OCI-LY1 (cell line): ENCODE data around the gene DAND5.

Experiments
- H2AFZ ChIP-seq: fragments of 200-600 bp; sonication (generic), shearing (Covaris generic); 2 replicates; pipeline ENCODE4 v1.6.0; 2014; ENCODE audit warnings: antibody characterized with exemption, mild to moderate bottlenecking, low read length
- H3F3A ChIP-seq: fragments of 200-600 bp; sonication (generic), shearing (Covaris generic); 2 replicates; pipeline ENCODE4 v1.6.0; 2014; ENCODE audit warnings: mild to moderate bottlenecking, antibody characterized with exemption, low read length, moderate library complexity; ENCODE audit not compliant: insufficient read depth
- H3K27ac ChIP-seq: fragments of 200-600 bp; sonication (generic); 2 replicates; pipeline ENCODE4 v1.5.1; 2014; ENCODE audit warnings: low read length, mixed run types, mild to moderate bottlenecking, low read depth; ENCODE audit not compliant: poor library complexity, severe bottlenecking
- H3K27me3 ChIP-seq: fragments of 200-600 bp; sonication (generic); 2 replicates; pipeline ENCODE4 v1.6.0; 2014; ENCODE audit warnings: antibody characterized with exemption, mild to moderate bottlenecking, low read length, moderate library complexity; ENCODE audit not compliant: insufficient read depth
- H3K36me3 ChIP-seq: fragments of 200-600 bp; sonication (generic); 2 replicates; pipeline ENCODE4 v1.6.1; 2014; ENCODE audit warnings: mild to moderate bottlenecking, antibody characterized with exemption, low read length, moderate library complexity, mixed read lengths; ENCODE audit not compliant: insufficient read depth
- H3K4me1 ChIP-seq: fragments of 200-600 bp; sonication (generic); 2 replicates; pipeline ENCODE4 v1.5.1; 2014; ENCODE audit warnings: mild to moderate bottlenecking, low read length, moderate library complexity; ENCODE audit not compliant: insufficient read depth, severe bottlenecking
- H3K4me2 ChIP-seq: fragments of 200-600 bp; sonication (generic), shearing (Covaris generic); 2 replicates; pipeline ENCODE4 v1.6.1; 2014; ENCODE audit warnings: low read length
- H3K4me3 ChIP-seq: fragments of 200-600 bp; sonication (generic); 2 replicates; pipeline ENCODE4 v1.5.1; 2014; ENCODE audit warnings: low read length, low read depth, mild to moderate bottlenecking, mixed read lengths; ENCODE audit not compliant: poor library complexity, severe bottlenecking
- H3K79me2 ChIP-seq: fragments of 200-600 bp; shearing (Covaris generic); 2 replicates; pipeline ENCODE4 v1.6.1; 2016; ENCODE audit warnings: mixed run types, low read length, mixed read lengths; ENCODE audit not compliant: insufficient read depth
- H3K9ac ChIP-seq: fragments of 200-600 bp; sonication (generic), shearing (Covaris generic); 2 replicates; pipeline ENCODE4 v1.6.1; 2014; ENCODE audit warnings: mild to moderate bottlenecking, low read length, mixed read lengths
- H3K9me2 ChIP-seq: fragments of 200-600 bp; sonication (generic), shearing (Covaris generic); 2 replicates; pipeline ENCODE4 v1.6.1; 2014; ENCODE audit warnings: low read depth, mild to moderate bottlenecking, low read length, mixed read lengths
- H3K9me3 ChIP-seq: fragments of 200-600 bp; shearing (Covaris generic); 2 replicates; pipeline ENCODE4 v1.6.1; 2014; ENCODE audit warnings: low read length, mixed read lengths
- H4K20me1 ChIP-seq: fragments of 200-600 bp; sonication (generic), shearing (Covaris generic); 2 replicates; pipeline ENCODE4 v1.6.0; 2016; ENCODE audit warnings: mild to moderate bottlenecking, low read length; ENCODE audit not compliant: insufficient read depth
- EZH2 ChIP-seq: fragments of 200-600 bp; sonication (generic), shearing (Covaris generic); IDR thresholded peaks from 2 replicates; pipeline ENCODE4 v1.8.0; 2017; ENCODE audit warnings: borderline replicate concordance, mixed run types, mild to moderate bottlenecking, antibody characterized with exemption, low read length, moderate library complexity, mixed read lengths
- TF ChIP-seq, protein P1 (sequence below): fragments of 200-600 bp; sonication (generic), shearing (Covaris generic); IDR thresholded peaks from 2 replicates; pipeline ENCODE4 v1.5.1; 2017; ENCODE audit warnings: mild to moderate bottlenecking, antibody characterized with exemption, low read length, moderate library complexity, mixed read lengths

The DAND5 gene

DNA sequence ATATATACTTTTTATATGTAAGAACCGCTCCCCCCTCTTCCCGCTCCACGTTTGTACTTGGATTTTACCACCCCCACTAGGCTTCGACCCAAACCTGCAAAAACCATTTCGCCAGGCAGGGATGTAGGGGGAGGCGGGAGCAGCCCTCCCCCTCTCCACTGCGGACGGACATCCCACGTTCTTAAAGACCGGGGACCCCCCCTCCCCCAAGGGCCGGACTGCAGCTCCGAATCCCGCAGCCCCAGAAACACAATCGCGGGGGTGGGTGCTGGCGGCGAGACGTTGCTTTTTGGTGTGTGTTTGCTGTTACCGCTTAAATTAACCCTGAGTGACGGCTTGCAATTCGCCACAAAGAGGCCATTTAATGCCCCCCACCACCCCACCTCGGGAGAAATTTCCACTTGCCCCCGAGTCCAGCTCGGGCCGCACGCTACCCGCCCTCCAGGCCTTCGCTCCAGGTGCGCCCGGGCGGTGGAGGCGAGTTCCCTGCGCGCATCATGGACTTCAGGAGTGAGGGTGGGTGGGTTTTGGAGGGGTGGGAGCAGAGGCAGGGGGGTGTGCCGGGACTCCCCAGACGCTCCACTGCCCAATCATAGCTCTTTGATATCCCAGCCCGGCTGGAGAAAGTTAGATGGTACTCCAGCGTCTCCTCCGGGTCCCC is 41.7 kb downstream of the DAND5 start:
- no peak overlapping the region for H3K9ac ChIP-seq
- no peak overlapping the region for H2AFZ ChIP-seq
- H3K9me2 ChIP-seq: no peaks in the 10 kb centered on the region
- H3K27ac ChIP-seq: no peak overlapping the region
- H4K20me1 ChIP-seq: no peaks in the 10 kb centered on the region
- no peak overlapping the region for H3K4me2 ChIP-seq
- H3K79me2 ChIP-seq: no peaks in the 10 kb centered on the region
- H3K4me1 ChIP-seq: no peaks in the 10 kb centered on the region
- H3K4me3 ChIP-seq: no peak overlapping the region
- TF ChIP-seq, protein P1, sequence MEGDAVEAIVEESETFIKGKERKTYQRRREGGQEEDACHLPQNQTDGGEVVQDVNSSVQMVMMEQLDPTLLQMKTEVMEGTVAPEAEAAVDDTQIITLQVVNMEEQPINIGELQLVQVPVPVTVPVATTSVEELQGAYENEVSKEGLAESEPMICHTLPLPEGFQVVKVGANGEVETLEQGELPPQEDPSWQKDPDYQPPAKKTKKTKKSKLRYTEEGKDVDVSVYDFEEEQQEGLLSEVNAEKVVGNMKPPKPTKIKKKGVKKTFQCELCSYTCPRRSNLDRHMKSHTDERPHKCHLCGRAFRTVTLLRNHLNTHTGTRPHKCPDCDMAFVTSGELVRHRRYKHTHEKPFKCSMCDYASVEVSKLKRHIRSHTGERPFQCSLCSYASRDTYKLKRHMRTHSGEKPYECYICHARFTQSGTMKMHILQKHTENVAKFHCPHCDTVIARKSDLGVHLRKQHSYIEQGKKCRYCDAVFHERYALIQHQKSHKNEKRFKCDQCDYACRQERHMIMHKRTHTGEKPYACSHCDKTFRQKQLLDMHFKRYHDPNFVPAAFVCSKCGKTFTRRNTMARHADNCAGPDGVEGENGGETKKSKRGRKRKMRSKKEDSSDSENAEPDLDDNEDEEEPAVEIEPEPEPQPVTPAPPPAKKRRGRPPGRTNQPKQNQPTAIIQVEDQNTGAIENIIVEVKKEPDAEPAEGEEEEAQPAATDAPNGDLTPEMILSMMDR: no peak
- TF ChIP-seq EZH2: no peak
- H3K27me3 ChIP-seq: peaks cover 11% of the 10 kb centered on the region; the same call in 1 of the 2 replicates
- H3K36me3 ChIP-seq: no peaks in the 10 kb centered on the region
- H3K9me3 ChIP-seq: no peaks in the 10 kb centered on the region
- no peaks in the 10 kb centered on the region for H3F3A ChIP-seq

GRCh38 chr19:13011653-13012389 is 42.4 kb downstream of the DAND5 start:
- TF ChIP-seq, protein P1: no peak
- no peak for TF ChIP-seq EZH2
- Histone ChIP-seq H3K79me2 (no peaks in the 10 kb centered on the region), H2AFZ (no peak overlapping the region), H3K4me3 (no peak overlapping the region), H3K9me3 (no peaks in the 10 kb centered on the region), H3K4me1 (no peaks in the 10 kb centered on the region), H4K20me1 (no peaks in the 10 kb centered on the region), H3K27ac (no peak overlapping the region), H3K27me3 (peaks cover 11% of the 10 kb centered on the region; the same call in 1 of the 2 replicates), H3K4me2 (no peak overlapping the region), H3K9me2 (no peaks in the 10 kb centered on the region), H3K36me3 (no peaks in the 10 kb centered on the region), H3F3A (no peaks in the 10 kb centered on the region), H3K9ac (no peak overlapping the region)

GRCh38 chr19:13012390-13012689 is 43.0 kb downstream of the DAND5 start:
- no peaks in the 10 kb centered on the region for H3K9me2 ChIP-seq
- no peaks in the 10 kb centered on the region for H3F3A ChIP-seq
- H2AFZ ChIP-seq: no peak overlapping the region
- H3K9me3 ChIP-seq: no peaks in the 10 kb centered on the region
- no peaks in the 10 kb centered on the region for H3K4me1 ChIP-seq
- no peak overlapping the region for H3K9ac ChIP-seq
- no peaks in the 10 kb centered on the region for H4K20me1 ChIP-seq
- H3K36me3 ChIP-seq: no peaks in the 10 kb centered on the region
- no peak overlapping the region for H3K4me2 ChIP-seq
- H3K27me3 ChIP-seq: peaks cover 11% of the 10 kb centered on the region; the same call in 1 of the 2 replicates
- H3K27ac ChIP-seq: no peak overlapping the region
- H3K79me2 ChIP-seq: no peaks in the 10 kb centered on the region
- TF ChIP-seq, protein P1: no peak
- TF ChIP-seq EZH2: no peak
- no peak overlapping the region for H3K4me3 ChIP-seq
